Ecto neural progenitor cell (in vitro differentiated cells): ENCODE results near the gene SCMH1.
"Not testable (repeated sequence)": the region's sequence is repeated elsewhere in the genome, so short reads cannot be mapped to it uniquely, and the experiment has no call there.

Source experiments
- DNase-seq: peaks from one replicate; pipeline ENCODE4 v3.0.0-alpha.2; 2018; ENCODE audit warnings: low spot score

Gene SCMH1

DNA sequence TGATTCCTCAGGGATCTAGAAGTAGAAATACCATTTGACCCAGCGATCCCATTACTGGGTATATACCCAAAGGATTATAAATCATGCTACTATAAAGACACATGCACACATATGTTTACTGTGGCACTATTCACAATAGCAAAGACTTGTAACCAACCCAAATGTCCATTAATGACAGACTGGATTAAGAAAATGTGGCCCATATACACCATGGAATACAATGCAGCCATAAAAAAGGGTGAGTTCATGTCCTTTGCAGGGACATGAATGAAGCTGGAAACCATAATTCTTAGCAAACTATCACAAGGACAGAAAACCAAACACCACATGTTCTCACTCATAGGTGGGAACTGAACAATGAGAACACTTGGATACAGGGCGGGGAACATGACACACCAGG is 30.5 kb downstream of the SCMH1 start:
- not testable (repeated sequence) for DNase-seq

DNA sequence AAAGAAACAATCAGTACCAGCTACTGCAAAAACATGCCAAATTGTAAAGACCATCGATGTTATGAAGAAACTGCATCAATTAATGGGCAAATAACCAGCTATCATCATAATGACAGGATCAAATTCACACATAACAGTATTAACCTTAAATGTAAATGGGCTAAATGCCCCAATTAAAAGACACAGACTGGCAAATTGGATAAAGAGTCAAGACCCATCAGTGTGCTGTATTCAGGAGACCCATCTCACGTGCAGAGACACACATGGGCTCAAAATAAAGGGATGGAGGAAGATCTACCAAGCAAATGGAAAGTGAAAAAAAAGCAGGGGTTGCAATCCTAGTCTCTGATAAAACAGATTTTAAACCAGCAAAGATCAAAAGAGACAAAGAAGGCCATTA is 35.1 kb downstream of the SCMH1 start:
- DNase-seq: not testable (repeated sequence)

DNA sequence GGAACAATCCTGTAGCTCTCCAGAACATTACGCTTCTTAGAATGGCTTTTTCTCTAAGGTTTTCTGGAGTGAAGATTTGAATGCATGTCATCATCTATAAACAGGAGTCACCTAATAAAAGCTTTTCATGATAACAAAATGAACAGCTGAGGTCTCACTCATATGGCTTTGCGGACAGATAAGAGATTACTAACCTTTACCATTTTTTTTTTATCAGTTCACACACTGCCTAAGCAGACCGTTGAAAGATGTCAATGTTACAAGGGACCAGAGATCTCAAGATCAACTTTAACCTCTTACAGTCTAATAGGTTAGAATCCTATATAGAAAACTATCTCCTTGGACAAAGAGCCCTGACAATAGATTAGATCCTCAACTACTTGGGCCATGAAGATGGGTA is 41.4 kb downstream of the SCMH1 start:
- no peak for DNase-seq

DNA sequence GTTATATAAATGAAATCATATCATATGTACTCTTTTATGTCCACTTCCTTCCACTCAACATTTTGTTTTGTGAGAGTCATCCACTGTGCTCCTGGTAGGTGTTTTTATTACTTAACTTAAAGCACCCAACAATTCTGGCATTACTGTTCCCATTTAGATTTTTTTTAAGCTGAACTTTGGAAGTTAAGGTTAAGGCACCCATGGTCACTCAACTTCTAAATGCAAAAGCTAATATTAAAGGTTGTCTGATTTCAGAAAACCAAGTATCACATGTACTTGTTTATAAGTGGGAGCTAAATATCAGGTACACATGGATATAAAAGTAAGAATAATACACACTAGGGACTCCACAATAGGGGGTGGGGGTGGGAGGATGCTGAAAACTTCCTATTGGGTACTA is 42.7 kb downstream of the SCMH1 start:
- DNase-seq: no peak

DNA sequence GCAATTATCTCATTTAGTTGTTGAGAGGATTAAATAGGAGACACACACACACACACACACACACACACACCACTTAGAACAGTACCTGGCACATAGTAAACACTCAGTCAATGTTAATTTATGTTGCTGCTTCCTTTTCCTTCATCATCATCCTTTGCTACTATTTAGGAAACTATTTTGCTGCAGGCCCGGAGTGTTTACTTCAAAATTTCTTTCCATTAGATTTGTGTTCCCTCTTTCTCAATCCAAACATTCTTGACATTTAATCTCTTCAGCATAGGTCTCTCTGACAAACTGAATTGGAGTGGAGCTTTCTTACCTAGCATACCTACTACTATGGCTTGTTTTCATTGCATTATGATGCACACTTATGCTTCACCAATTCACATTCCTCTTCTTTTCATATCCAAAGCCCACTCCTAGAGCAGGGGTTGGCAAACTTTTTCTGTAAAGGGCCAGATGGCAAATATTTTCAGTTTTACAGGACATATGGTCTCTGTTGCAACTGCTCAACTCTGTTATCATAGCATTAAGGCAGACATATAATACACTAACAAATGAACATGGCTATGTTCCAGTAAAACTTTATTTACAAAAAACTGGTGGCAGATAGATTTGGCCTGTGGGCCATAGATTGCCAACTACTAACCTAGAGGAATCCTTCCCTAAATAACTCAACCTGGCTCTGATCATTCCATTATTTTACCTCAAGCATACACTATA is 49.5 kb downstream of the SCMH1 start:
- no peak for DNase-seq

DNA sequence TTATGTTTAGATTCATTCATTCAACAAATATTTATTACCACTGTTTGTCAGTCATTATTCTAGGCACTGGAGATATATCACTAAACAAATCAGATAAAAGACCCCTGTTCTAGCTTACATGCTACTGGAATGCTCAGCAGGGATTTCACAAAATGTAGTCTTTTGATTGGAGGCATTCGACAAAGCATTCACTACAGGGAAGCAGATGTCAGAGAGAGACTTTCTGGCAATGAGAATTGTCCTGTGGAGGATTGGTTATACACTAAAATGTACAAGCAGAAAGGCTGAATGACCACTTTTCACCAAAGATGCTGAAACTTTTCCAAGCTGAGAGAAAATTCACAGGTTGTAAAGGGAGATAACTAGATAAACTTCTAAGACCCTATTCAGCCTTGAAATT is 57.7 kb downstream of the SCMH1 start:
- no peak for DNase-seq

DNA sequence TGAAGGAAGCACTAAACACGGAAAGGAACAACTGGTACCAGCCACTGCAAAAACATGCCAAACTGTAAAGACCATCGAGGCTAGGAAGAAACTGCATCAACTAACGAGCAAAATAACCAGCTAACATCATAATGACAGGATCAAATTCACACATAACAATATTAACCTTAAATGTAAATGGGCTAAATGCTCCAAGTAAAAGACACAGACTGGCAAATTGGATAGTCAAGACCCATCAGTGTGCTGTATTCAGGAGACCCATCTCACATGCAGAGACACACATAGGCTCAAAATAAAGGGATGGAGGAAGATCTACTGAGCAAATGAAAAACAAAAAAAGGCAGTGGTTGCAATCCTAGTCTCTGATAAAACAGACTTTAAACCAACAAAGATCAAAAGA is 63.9 kb downstream of the SCMH1 start:
- not testable (repeated sequence) for DNase-seq

DNA sequence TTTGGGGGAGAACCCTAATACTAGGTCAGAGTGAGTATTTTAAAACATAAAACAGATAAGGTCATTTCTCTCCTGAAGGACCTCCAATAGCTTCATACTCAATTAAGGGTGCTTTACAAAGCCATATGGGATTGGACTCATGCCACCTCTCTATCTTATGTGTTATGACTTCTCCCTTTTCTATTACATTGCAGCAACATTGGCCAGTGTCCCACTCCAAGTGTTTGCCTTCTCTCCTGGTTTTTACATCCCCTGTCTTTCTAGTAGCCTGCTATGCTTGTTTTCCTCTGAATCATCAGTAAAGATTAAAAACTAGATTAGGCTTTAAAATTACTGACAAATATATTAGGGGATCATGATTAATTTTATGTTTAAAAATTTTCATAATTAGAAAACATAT is 66.6 kb downstream of the SCMH1 start:
- no peak for DNase-seq

DNA sequence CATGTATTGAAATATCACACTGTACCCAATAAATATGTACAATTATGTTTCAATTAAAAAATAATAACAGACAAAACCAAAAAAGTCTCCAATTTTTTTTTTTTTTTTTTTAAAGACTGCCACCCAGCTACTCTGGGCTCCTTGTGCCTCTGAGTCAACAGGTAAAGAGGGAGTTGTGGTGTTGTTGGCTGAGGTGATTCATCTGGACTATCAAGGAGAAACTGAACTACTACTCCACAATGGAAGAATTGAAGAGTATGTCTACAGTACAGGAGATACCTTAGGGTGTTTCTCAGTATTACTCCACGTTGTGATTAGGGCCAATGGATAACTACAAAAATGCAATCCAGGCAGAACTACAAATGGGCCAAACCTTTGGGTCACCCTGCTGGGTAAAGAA is 67.9 kb downstream of the SCMH1 start:
- no peak for DNase-seq

DNA sequence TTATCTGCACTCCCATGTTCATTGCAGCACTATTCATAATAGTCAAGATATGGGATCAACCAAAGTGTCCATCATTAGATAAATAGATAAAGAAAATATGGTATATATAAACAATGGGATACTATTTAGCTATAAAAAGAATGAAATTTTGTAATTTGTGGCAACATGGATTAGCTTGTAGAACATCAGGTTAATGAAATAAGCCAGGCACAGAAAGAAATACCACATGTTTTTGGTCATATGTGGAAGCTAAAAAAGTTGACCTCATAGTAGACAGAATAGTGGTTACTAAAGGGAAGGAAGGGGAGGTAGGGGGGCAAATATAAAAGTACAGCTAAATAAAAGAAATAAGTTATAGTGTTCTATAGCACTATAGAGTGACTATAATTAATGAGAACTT is 68.5 kb downstream of the SCMH1 start:
- no peak for DNase-seq

DNA sequence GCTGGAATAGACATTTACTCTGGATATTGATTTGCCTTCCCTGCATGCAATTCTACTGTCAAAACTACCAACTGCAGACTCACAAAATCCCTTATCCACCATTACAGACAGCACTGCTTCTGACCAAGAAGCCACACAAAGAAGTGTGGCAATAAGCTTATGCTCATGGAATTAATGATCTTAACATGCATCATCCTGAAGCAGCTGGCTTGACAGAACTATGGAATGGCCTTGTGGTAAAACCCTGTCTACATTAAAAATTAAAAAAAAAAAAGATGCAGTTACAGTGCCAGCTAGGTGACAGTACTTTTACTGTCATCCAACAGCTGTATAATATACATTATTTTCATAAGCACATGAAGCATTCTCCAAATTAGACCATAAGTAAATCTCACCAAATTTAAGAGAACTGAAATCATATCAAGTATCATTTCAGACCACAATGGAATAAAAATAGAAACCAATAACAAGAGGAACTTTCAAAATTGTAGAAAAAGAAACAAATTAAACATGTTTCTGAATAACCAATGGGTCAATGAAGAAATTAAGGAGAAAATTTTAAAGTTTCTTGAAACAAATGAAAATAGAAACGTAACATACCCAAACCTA is 70.7 kb downstream of the SCMH1 start:
- no peak for DNase-seq

DNA sequence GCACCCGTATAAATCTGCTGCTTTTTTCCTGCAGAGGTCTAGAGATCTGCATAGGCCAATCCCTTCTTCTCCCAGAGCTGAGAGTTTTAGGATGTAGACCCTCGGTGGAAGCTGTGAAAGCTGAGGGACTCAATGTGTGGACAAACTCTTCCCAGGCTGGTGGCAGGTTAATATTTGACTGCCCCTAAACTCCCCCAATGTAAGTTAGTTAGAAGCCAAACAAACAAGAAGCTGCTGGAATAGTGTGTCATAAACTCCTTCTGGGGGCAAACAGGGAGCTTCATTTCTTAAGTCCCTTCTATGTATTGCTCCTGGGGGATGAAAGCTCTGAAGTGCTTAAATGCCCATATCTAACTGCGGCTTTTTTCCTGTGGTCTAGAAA is 72.3 kb downstream of the SCMH1 start:
- no peak for DNase-seq

DNA sequence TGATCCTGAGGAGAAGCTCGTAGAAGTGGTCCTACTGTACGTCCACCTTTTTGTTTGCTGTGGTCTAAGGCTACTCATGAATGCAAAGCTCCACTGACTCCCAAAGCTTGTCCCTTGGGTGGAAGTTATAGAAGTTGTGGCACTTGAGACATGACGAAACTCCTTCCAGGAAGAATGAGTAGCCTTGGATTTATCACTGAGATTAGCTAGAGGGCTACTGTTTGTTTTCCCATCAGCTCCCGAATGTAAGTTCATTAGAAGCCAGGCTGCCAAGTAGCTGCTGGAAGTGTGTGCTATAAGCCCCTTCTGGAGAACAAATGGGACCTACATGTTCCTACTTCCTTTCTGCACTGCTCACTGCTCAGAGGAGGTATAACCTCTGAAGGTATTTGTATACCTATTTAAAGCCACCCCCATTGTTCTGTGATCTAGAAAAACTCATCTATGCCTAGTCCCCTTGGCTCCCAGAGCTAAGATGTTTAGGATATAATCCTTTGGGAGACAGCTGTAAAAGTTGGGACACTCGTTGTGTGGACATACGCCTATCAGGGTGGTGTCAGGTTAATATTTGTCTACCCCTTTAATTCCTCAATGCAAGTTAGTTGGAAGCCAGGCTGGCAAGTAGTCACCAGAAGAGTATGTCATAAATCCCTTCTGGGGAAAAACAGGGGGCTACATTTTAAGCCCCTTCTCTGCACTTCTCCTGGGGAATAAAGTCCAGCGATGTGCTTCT is 72.9 kb downstream of the SCMH1 start:
- DNase-seq: no peak

DNA sequence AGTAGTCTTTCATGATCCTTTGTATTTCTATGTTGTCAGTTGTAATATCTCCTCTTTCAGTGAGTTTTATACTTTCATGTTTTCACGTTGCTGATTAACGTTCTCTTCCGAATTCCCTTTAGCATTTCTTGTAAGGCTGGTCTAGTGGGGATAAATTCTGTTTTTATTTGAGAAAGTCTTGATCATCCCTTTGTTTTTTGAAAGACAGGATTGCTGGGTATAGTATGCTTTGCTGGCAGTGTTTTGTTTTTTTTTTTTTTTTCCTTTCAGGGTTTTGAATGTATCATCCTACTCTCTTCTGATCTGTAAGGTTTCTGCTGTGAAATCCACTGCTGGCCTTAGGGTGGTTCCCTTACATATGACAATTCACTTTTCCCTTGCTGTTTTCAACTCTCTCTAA is 74.4 kb downstream of the SCMH1 start:
- DNase-seq: no peak

DNA sequence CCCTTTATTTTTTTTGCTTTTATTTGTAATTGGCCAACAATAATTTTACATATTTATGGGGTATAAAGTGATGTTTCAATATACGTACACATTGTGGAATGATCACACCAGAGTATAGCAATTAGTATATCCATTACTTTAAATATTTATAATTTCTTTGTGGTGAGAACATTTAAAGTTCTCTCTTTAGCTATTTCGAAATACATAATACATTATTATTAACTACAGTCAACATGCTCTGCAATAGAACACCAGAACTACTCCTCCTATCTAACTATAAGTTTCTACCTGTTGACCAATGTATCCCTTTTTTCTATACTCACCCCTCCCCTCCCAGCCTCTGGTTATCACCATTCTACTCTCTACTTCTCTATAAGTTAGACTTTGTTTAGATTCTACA is 77.4 kb downstream of the SCMH1 start:
- no peak for DNase-seq

DNA sequence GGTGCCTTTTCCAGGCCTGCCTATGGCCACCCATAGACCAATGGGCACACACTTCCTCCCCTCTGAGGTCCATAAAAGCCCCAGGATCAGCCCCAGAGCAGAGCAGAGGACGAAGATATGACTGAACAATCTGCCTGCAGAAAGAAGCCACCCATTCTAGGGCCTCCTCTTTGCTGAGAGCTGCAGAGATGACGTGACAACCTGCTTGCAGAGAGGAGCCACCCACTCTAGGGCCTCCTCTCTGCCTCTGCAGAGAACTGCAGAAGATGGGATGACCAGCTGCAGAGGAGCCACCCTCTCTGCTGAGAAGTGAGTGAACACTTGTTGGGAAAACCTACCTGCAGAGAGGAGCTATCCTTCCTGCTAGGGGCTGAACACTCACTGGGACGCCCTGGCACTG is 79.7 kb downstream of the SCMH1 start:
- DNase-seq: no peak

DNA sequence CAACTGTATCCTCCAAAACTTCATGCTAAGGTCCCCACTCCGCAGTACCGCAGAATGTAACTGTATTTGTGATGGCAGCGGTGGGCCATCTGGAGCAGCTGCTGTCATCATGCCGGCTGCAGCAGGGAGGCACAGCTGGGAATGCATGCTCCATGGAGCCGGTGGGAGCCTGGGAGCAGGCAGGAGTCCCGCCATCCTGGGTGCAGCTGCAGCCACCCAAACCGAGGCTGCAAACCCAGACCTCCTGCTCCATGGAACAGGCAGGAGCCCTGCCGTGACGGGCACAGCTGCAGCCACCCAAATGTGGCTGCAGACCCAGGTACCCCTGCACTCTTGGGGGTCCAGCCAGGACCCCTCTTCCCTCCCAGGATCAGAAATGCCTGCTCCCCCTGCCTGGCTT is 80.3 kb downstream of the SCMH1 start:
- no peak for DNase-seq

DNA sequence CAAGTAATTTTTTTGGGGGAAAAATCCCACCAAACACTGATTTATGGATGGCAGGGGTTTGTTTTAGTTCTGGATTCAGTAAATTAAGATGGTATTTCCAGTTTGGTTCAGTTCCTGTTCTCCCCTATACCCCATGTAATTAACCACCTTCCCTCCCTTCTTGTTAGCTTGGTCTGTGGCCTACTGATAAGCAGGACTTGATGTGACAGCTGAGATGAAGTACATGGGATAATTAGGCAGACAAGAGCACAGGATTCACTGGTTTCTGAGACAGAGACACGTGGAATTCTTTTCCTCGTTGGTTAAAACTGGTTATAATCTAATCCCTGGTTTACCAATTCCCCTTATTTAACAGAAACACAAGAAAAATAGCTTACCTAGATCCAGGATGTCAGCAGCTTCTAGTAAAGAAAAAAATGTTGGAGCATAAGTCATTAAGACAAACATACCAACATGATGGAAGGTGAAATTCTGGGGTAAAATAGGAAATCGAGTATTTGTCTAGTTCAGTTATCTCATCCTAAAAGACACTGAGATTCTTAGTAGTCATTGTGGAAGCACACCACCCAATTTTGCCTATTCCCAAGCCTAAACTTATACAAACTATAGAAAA is 81.5 kb downstream of the SCMH1 start:
- no peak for DNase-seq

DNA sequence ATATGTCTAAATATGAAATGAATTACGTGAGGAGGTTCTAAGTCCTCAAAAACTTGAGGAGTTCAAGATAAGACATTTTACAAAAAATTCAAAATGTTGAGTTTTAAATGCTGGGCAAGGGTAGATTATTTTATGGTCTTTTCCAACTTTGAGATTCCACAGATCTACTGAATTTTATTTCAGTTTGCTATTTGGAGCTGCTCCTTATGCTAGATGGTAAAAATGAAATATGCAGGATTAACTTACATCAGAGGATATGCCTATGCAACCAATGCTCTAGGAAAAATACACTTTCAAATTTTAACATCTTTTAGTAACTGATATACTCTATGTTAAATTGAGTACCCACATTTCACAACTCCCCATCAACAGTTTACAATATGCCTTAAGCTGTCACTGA is 83.1 kb downstream of the SCMH1 start:
- DNase-seq: no peak

DNA sequence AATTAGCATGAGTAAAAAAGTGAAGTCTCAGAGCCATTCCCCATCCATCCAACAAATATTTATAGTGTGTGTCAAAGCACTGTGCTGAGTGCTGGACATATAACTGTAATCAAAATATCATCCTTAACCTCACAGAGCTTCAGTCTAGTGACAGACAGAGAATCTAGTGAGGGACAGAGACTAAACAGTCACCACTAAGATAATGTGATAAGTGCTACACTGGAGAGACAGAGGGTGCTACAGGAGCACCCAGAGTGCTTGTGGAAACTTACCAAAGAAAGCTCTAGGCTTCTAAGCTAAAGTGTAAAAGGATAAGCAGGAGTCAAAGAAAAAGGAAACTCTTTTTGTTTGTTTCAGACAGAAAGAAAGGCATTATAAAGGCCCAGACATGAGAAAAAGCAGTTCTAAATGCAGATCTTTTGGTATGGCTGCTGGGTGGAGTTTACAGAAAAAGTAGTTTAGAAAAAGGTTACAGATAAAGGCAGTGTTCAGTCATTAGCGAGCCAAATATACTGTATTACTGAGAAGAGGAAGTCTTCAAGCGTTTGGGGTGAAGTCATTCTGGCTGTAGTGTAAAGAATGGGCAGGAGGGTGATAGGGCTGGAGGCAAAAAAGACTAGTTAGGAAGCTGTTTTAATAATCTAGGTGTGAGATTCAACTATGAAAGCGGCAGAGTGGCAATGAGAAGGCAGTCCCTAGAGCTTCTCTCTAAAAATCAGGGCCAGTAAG is 83.8 kb downstream of the SCMH1 start:
- DNase-seq: no peak

DNA sequence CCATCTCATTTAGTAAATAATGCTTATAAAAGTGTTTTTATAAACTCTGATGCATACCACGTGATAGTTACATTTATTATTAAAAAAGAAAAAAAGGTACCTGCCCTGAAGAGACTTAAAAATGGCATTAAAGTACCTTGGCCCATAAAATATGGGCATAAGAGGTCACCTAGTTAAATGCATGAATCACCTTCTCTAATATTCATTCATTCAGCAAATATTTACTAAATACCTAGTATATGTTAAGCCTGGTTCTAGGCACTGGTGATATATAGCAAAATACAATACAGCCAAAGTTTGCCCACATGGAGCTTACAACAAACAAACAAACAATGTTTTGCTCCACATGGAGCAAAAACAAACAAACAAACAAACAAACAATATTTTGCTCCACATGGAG is 87.0 kb downstream of the SCMH1 start:
- DNase-seq: no peak

DNA sequence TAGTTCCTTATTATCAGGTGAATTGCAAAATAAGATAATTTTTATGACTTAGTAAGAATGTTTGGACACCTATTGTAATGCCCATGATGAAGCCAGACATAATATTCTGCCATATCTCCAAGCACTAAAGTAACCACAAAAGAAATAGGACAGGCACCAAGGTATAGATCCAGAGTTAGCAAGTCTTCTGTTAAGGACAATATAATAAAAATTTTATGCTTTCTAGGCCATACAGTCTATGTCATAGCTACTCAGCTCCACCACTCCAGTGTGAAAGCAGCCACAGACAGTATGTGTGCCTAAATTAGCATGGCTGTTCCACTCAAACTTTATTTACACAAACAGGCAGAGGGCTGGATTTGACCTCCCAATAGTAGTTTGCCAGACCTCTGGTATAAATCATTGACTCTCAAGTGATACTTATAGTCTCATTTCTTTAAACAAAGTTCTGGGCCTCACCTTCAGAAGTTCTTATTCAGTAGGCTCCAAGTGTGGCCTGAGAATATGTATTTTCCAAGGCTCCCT is 88.3 kb downstream of the SCMH1 start:
- no peak for DNase-seq
